NCI-H187 (cell line): Measurements from ENCODE around the gene SLC49A4.

ENCODE experiments used
- DNase-seq, 2 experiments: peaks; one replicate each; lab custom pipeline; 2025; lab: John Stamatoyannopoulos, UW

SLC49A4 gene

GRCh38 chr3:122786066-122786465 is 8.8 kb upstream of the SLC49A4 start:
- no peak for DNase-seq

GRCh38 chr3:122787872-122788271 is 7.0 kb upstream of the SLC49A4 start:
- DNase-seq: no peak

GRCh38 chr3:122789585-122790273 is 5.1 kb upstream of the SLC49A4 start:
- no peak for DNase-seq

GRCh38 chr3:122793568-122794416 is 1.1 kb upstream of the SLC49A4 start, which contains the start of gene HSPBAP1:
TSS of gene HSPBAP1 (minus strand) at chr3:122793831. CDS start at chr3:122793680, 151 bp downstream.
- no peak for DNase-seq

GRCh38 chr3:122794483-122794778 is 438 bp upstream of the SLC49A4 start:
- no peak for DNase-seq

- no peak for DNase-seq
Observed at GRCh38 chr3:122795674-122796195, 866 bp downstream of the SLC49A4 start.

GRCh38 chr3:122797291-122797690 is 2.4 kb downstream of the SLC49A4 start:
- DNase-seq: no peak

- DNase-seq: no peak
Observed at GRCh38 chr3:122799322-122799721, 4.5 kb downstream of the SLC49A4 start.

GRCh38 chr3:122800031-122800430 is 5.2 kb downstream of the SLC49A4 start:
- no peak for DNase-seq

- no peak for DNase-seq
Observed at GRCh38 chr3:122800706-122801237, 5.9 kb downstream of the SLC49A4 start.

- DNase-seq: no peak
Observed at GRCh38 chr3:122802323-122802722, 7.5 kb downstream of the SLC49A4 start.

GRCh38 chr3:122803977-122804376 is 9.1 kb downstream of the SLC49A4 start:
- DNase-seq: no peak

- no peak for DNase-seq
Observed at GRCh38 chr3:122810734-122811133, 15.9 kb downstream of the SLC49A4 start.

GRCh38 chr3:122816587-122816986 is 21.7 kb downstream of the SLC49A4 start:
- no peak for DNase-seq

GRCh38 chr3:122824465-122825381 is 29.9 kb downstream of the SLC49A4 start:
- no peak for DNase-seq

- DNase-seq: no peak
Observed at GRCh38 chr3:122825460-122825859, 30.6 kb downstream of the SLC49A4 start.

GRCh38 chr3:122826278-122826677 is 31.4 kb downstream of the SLC49A4 start:
- DNase-seq: no peak

GRCh38 chr3:122828281-122828680 is 33.4 kb downstream of the SLC49A4 start:
- DNase-seq: no peak

- DNase-seq: no peak
Observed at GRCh38 chr3:122835590-122835989, 40.7 kb downstream of the SLC49A4 start.

- no peak for DNase-seq
Observed at GRCh38 chr3:122843604-122844003, 48.7 kb downstream of the SLC49A4 start.

GRCh38 chr3:122857019-122857418 is 62.1 kb downstream of the SLC49A4 start:
- DNase-seq: no peak

- no peak for DNase-seq
Observed at GRCh38 chr3:122858373-122858772, 63.5 kb downstream of the SLC49A4 start.
